Measurements from ENCODE around the gene CDC16.

The CDC16 gene

DNA sequence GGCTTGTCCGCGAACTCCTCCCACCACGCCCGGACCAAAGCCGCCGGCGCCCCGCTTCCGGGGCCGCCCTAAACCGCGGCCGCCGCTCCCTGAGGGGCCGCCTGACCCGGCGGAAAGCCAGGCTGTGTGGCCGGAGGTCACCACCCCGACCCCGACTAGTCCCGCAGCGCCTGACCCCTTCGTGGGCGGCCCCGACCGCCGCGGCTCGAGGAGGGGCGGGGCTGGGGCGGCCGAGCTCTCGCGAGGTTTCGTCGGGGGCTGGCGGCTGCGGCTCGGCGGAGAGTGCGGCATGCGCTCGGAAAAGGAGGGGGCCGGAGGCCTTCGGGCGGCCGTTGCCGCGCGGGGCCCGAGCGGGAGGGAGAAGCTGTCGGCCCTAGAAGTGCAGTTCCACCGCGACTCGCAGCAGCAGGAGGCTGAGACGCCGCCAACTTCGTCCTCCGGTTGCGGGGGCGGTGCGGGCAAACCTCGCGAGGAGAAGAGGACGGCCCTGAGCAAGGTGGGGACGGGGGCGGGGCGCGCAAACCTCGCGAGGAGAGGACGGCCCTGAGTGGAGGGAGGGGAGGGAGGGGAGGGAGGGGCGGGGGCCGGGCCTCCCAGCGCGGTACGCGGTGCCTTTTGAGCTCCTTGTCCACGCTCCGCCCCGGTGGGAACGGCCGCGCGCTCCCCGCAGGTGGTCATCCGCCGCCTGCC is 46.8 kb downstream of the CDC16 start, which contains the start of gene UPF3A:
Gene UPF3A (plus strand): TSS at position 251 of the 690 bp plus-strand sequence. CDS start 39 bp downstream, at position 290.
- H3K36me3 Mint-ChIP-seq (ENCODE audit: low read depth): peaks cover 29% of the 10 kb centered on the region

DNA sequence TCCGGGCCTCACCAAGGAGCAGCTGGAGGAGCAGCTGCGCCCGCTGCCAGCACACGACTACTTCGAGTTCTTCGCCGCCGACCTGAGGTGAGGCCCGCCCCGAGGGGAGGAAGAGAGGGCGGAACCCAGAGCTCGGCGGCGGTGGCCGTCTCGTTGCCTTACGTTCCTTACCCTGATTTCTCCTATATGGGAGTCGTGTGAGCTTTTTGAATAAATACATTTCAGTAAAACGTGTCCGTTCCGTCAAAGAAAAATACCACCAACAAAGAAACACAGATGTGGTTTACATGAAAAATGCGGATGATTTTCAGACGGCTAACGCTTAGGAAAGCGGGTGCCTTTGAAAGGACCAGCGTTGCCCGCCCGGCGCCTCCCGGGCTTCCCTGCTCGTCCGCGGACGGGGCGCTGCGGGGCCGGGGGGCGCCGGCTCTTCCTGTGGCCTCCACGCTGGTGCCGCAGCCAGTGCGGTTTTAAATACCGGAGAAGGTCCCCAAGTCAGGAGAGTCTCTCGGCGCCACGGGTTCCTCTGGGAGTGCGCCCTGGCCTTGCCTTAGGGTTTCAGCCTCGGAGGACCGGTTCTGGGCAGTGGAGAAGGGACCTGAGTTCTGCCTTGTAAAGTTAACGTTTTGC is 47.5 kb downstream of the CDC16 start:
- no peaks in the 10 kb centered on the region for H3K9me3 Mint-ChIP-seq
- H3K27ac Mint-ChIP-seq: peak overlapping the region; percentile 94
- peaks cover 43% of the 10 kb centered on the region for H3K4me1 Mint-ChIP-seq
- H3K27me3 Mint-ChIP-seq (ENCODE audit: low read depth, poor library complexity): no peaks in the 10 kb centered on the region
- TF ChIP-seq, protein P1, sequence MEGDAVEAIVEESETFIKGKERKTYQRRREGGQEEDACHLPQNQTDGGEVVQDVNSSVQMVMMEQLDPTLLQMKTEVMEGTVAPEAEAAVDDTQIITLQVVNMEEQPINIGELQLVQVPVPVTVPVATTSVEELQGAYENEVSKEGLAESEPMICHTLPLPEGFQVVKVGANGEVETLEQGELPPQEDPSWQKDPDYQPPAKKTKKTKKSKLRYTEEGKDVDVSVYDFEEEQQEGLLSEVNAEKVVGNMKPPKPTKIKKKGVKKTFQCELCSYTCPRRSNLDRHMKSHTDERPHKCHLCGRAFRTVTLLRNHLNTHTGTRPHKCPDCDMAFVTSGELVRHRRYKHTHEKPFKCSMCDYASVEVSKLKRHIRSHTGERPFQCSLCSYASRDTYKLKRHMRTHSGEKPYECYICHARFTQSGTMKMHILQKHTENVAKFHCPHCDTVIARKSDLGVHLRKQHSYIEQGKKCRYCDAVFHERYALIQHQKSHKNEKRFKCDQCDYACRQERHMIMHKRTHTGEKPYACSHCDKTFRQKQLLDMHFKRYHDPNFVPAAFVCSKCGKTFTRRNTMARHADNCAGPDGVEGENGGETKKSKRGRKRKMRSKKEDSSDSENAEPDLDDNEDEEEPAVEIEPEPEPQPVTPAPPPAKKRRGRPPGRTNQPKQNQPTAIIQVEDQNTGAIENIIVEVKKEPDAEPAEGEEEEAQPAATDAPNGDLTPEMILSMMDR (IDR thresholded peaks at IDR 0.05): no peak
- H3K36me3 Mint-ChIP-seq (ENCODE audit: low read depth): peaks cover 35% of the 10 kb centered on the region
- DNase-seq: peak; percentile 57
- peak overlapping the region; percentile 94 for H3K4me3 Mint-ChIP-seq

More for the DNA sequence above, 46.8 kb downstream of the CDC16 start, which contains the start of gene UPF3A:
- DNase-seq: peak; percentile 92
- Mint-ChIP-seq H3K4me3 (peak within 1 kb of the TSS; percentile 94), H3K9me3 (no peaks in the 10 kb centered on the region), H3K27me3 (ENCODE audit: low read depth, poor library complexity) (no peaks in the 10 kb centered on the region), H3K4me1 (peaks cover 43% of the 10 kb centered on the region), H3K27ac (peak within 1 kb of the TSS; percentile 99)
- TF ChIP-seq, protein P1 (IDR thresholded peaks at IDR 0.05): no peak

DNA sequence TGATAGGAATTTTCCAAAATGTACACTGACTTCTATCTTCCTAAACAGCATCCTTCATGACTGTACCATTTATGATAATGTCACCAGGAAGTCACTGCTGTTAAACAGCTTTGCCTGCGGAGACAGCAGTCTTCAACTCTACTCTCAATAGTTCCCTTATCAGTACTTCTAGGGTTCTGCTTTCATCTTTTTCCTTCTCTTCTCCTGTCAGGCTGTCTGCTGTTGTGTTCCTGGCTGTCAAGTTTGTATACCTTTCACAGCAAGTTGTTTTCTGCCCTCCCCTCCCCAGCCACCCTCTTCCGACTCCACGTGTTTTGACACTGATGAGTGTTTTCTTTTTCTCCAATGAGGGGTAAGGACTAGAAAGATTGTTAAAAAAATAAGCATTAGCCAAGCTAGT is 48.9 kb downstream of the CDC16 start:
- Mint-ChIP-seq H3K36me3 (ENCODE audit: low read depth) (peaks cover 49% of the 10 kb centered on the region), H3K27me3 (ENCODE audit: low read depth, poor library complexity) (no peaks in the 10 kb centered on the region), H3K4me1 (peaks cover 43% of the 10 kb centered on the region), H3K9me3 (no peaks in the 10 kb centered on the region), H3K4me3 (peak overlapping the region; percentile 71), H3K27ac (peak overlapping the region; percentile 3)
- no peak for DNase-seq
- TF ChIP-seq, protein P1 (IDR thresholded peaks at IDR 0.05): no peak

DNA sequence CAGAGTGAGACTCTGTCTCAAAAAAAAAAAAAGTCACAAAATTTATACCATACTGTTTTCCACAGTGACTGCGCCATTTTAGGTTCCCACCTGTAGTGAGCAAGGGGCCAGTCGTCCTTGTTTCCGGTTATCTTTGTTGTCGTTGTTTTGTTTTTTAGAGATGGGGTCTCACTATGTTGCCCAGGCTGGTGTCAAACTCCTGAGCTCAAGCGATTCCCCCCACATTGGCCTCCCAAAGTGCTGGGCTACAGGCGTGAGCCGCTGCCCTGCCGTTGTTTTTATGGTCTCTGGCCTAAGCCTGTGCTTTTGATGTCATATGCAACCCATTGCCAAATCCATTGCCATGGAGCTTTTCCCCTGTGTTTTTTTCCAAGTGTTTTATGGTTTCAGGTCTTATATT is 50.0 kb downstream of the CDC16 start:
- no peak overlapping the region for H3K4me3 Mint-ChIP-seq
- H3K27ac Mint-ChIP-seq: no peak overlapping the region
- H3K9me3 Mint-ChIP-seq: no peaks in the 10 kb centered on the region
- no peak for DNase-seq
- H3K36me3 Mint-ChIP-seq (ENCODE audit: low read depth): peaks cover 57% of the 10 kb centered on the region
- no peaks in the 10 kb centered on the region for H3K27me3 Mint-ChIP-seq (ENCODE audit: low read depth, poor library complexity)
- H3K4me1 Mint-ChIP-seq: peaks cover 35% of the 10 kb centered on the region
- TF ChIP-seq, protein P1 (IDR thresholded peaks at IDR 0.05): no peak

DNA sequence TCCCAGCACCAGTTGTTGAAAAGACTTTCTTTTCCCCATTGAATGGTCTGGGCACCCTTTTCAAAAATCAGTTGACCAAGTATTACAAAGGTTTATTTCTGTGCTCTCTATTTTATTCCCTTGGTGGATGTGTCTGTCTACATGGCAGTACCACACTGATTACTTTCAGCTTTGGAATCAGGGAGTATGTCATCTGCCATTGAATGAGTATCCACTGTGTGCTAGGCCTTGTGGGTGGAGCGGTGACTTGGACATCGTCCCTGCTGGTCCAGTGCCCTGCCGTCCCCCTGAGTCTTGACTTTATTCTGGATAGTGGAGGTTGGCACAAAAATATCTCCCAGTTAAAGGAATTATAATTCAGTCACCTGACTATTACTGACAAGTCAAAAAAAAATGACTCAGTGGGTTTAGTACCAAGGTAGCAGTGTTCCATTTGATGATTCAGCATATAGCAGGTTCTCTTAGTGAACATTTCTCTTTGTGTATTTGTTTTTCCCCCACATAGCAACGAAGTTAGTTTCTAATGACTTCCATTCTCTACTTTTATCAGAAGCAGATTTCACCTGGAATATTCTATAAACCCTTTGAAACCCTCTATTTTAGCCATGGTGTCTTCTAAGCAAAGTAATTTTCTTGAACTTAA is 50.6 kb downstream of the CDC16 start:
- TF ChIP-seq, protein P1 (IDR thresholded peaks at IDR 0.05): no peak
- peaks cover 29% of the 10 kb centered on the region for H3K4me1 Mint-ChIP-seq
- H3K9me3 Mint-ChIP-seq: no peaks in the 10 kb centered on the region
- no peak overlapping the region for H3K27ac Mint-ChIP-seq
- H3K27me3 Mint-ChIP-seq (ENCODE audit: low read depth, poor library complexity): no peaks in the 10 kb centered on the region
- H3K4me3 Mint-ChIP-seq: no peak overlapping the region
- peaks cover 61% of the 10 kb centered on the region for H3K36me3 Mint-ChIP-seq (ENCODE audit: low read depth)
- no peak for DNase-seq
